ENCODE results near the gene CYP4F3. TPM values are rescaled to one million over a fixed set of nuclear protein-coding genes. Genes with fewer than 3 reads are reported as not detected.

CYP4F3 gene
- total RNA-seq, 1 experiment from 2014 or later: not detected

DNA sequence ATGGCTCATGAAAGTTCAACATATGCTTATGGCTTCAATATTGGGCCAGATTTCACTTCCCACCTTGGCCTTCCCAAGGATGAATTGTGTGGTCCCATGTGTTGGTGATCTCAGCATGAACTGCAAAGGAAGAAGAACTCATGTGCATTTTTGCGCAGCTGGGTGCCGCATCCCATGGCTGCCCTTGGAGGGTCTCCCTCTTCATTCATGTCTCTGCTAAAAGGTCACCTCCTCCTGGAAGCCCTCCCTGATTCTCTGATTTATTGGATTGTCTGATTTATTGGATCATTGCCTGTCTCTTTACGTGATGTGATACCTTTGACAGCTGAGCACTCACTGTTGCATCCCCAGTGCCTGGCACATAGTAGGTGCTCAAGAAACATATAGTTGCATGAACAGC, 27.4 kb upstream of the CYP4F3 start:
- H4K91ac ChIP-seq (ENCODE audit: insufficient read length, low read depth, low read length): no peak overlapping the region
- no peak overlapping the region for H2AK5ac ChIP-seq (ENCODE audit: insufficient read length, low read length)
- H3T11ph ChIP-seq (ENCODE audit: low read length): no peak overlapping the region
- no peak overlapping the region for H2BK20ac ChIP-seq (ENCODE audit: low read depth, low read length, poor library complexity, severe bottlenecking)
- no peak overlapping the region for H4K5ac ChIP-seq (ENCODE audit: insufficient read length, low read depth, low read length)
- no peak overlapping the region for H2BK12ac ChIP-seq (ENCODE audit: insufficient read length, low read depth, low read length)
- H3K14ac ChIP-seq (ENCODE audit: insufficient read depth, low read length): no peak overlapping the region
- no peak overlapping the region for H2BK5ac ChIP-seq (ENCODE audit: insufficient read length, low read length)
- no peak overlapping the region for H3K4ac ChIP-seq (ENCODE audit: low read depth, low read length)
- H4K8ac ChIP-seq (replicated peaks; ENCODE audit: insufficient read length, low read depth, low read length): no peak overlapping the region
- H3K79me1 ChIP-seq (ENCODE audit: insufficient read depth, low read depth, low read length, poor library complexity, severe bottlenecking): no peaks in the 10 kb centered on the region
- H2AFZ ChIP-seq (ENCODE audit: low read length): no peak overlapping the region
- Mint-ChIP-seq H3K36me3 (ENCODE audit: insufficient read depth in 1 of 3, low read depth in 3 of 3) (peaks cover 11 to 42% (median 20%) of the 10 kb centered on the region in 3 experiments; a peak in 6 of 7 replicates), H3K27ac (no peak overlapping the region), H3K4me3 (no peak overlapping the region), H3K27me3 (ENCODE audit: low read depth) (peaks cover 3% of the 10 kb centered on the region; the same call in 1 of the 2 replicates), H3K4me1 (no peaks in the 10 kb centered on the region), H3K9me3 (peaks cover 86 to 94% of the 10 kb centered on the region in 2 experiments)
- no peak overlapping the region for H3K23ac ChIP-seq (ENCODE audit: insufficient read length, low read depth, low read length)
- H2BK15ac ChIP-seq (ENCODE audit: low read depth, low read length): no peak overlapping the region
- no peak for DNase-seq
- H3K56ac ChIP-seq (ENCODE audit: insufficient read length, low read depth, low read length): no peak overlapping the region
- H3K79me2 ChIP-seq (ENCODE audit: insufficient read depth, low read length): no peaks in the 10 kb centered on the region
- no CpG with 5 or more reads among the region's 3 CpGs for WGBS (ENCODE audit: extremely low coverage, insufficient read length, low lambda C conversion rate)
- H3K4me1 ChIP-seq (ENCODE audit: insufficient read depth, low read length): no peaks in the 10 kb centered on the region
- no peak overlapping the region for H3K27ac ChIP-seq (ENCODE audit: insufficient read length, low read depth, low read length)
- H3K4me2 ChIP-seq (ENCODE audit: insufficient read depth, insufficient read length, low read length): no peak overlapping the region
- H2BK120ac ChIP-seq (ENCODE audit: low read depth, low read length, poor library complexity, severe bottlenecking): no peak overlapping the region
- H3K27me3 ChIP-seq (ENCODE audit: insufficient read depth, low read length): no peaks in the 10 kb centered on the region
- no peaks in the 10 kb centered on the region for H4K20me1 ChIP-seq (ENCODE audit: control insufficient read depth, insufficient read depth, insufficient read length)
- peaks cover 73% of the 10 kb centered on the region for H3K9me3 ChIP-seq (ENCODE audit: control insufficient read depth, low read depth, low read length)
- H3K23me2 ChIP-seq (ENCODE audit: insufficient read length, low read depth, low read length, poor library complexity, severe bottlenecking): no peaks in the 10 kb centered on the region
- no peak overlapping the region for H3K18ac ChIP-seq (ENCODE audit: insufficient read length, low read depth, low read length)
- no peak overlapping the region for H3K9ac ChIP-seq (ENCODE audit: extremely low read depth, insufficient read length, low read length)
- TF ChIP-seq, protein P1, sequence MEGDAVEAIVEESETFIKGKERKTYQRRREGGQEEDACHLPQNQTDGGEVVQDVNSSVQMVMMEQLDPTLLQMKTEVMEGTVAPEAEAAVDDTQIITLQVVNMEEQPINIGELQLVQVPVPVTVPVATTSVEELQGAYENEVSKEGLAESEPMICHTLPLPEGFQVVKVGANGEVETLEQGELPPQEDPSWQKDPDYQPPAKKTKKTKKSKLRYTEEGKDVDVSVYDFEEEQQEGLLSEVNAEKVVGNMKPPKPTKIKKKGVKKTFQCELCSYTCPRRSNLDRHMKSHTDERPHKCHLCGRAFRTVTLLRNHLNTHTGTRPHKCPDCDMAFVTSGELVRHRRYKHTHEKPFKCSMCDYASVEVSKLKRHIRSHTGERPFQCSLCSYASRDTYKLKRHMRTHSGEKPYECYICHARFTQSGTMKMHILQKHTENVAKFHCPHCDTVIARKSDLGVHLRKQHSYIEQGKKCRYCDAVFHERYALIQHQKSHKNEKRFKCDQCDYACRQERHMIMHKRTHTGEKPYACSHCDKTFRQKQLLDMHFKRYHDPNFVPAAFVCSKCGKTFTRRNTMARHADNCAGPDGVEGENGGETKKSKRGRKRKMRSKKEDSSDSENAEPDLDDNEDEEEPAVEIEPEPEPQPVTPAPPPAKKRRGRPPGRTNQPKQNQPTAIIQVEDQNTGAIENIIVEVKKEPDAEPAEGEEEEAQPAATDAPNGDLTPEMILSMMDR (conservative IDR thresholded peaks at IDR 0.05): no peak

All from H9 (cell line).